ENCODE measurements around the gene ZNF804B. TPM values are rescaled to one million over a fixed set of nuclear protein-coding genes. Genes with fewer than 3 reads are reported as not detected.

Gene ZNF804B
- total RNA-seq, 1 experiment from 2014 or later = not detected

DNA sequence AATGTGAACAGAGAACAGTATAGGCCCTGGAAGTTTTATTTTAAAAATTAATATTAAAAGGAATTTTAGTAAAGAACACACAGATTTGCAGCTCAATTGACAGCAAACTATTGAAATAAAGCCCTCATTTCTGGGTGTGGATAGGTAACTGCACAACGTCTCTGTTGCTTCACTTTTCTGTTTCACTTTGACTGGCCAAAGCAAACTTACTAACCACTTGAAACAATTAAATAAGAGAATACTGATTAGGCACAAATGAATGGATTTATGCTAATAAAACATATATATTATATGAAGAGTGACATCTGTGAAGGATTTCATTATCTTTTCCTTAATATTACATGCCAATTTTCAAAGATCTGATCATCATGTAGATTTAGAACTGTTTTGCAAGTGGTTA lies 11.9 kb downstream of the ZNF804B start:
- H3K4me1 ChIP-seq (replicated peaks; ENCODE audit: insufficient read depth) = no peaks in the 10 kb centered on the region
- no peaks in the 10 kb centered on the region for H3K9me3 ChIP-seq (ENCODE audit: insufficient read depth, low read depth)
- H3K36me3 ChIP-seq (ENCODE audit: low read depth) = no peaks in the 10 kb centered on the region
- H4K20me1 ChIP-seq (ENCODE audit: insufficient read depth) = no peaks in the 10 kb centered on the region
- POLR2A ChIA-PET (ENCODE audit: unreplicated experiment) = no interaction called here
- no peaks in the 10 kb centered on the region for H3K27me3 ChIP-seq (ENCODE audit: insufficient read depth, low read depth)
- no peak overlapping the region for H3K4me3 ChIP-seq
- H3F3A ChIP-seq (ENCODE audit: insufficient read depth, low read depth) = no peaks in the 10 kb centered on the region
- H3K27ac ChIP-seq = no peak overlapping the region
- no peak for DNase-seq
- TF ChIP-seq, protein P1, sequence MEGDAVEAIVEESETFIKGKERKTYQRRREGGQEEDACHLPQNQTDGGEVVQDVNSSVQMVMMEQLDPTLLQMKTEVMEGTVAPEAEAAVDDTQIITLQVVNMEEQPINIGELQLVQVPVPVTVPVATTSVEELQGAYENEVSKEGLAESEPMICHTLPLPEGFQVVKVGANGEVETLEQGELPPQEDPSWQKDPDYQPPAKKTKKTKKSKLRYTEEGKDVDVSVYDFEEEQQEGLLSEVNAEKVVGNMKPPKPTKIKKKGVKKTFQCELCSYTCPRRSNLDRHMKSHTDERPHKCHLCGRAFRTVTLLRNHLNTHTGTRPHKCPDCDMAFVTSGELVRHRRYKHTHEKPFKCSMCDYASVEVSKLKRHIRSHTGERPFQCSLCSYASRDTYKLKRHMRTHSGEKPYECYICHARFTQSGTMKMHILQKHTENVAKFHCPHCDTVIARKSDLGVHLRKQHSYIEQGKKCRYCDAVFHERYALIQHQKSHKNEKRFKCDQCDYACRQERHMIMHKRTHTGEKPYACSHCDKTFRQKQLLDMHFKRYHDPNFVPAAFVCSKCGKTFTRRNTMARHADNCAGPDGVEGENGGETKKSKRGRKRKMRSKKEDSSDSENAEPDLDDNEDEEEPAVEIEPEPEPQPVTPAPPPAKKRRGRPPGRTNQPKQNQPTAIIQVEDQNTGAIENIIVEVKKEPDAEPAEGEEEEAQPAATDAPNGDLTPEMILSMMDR (conservative IDR thresholded peaks at IDR 0.05) = no peak
- TF ChIP-seq EZH2 (IDR thresholded peaks at IDR 0.05; ENCODE audit: low read depth) = no peak
- H3K4me2 ChIP-seq = no peak overlapping the region
- no TSS peak for BruUV-seq (replicated peaks)
- CTCF ChIA-PET = no interaction called here
- no peak overlapping the region for H2AFZ ChIP-seq
- H3K79me2 ChIP-seq (ENCODE audit: low read depth) = no peaks in the 10 kb centered on the region
- intact Hi-C loops (cut with micrococcal nuclease; ENCODE audit: unreplicated experiment) = no loop called here
- H3K9me2 ChIP-seq (ENCODE audit: insufficient read depth) = no peaks in the 10 kb centered on the region

- H3K4me2 ChIP-seq = no peak overlapping the region
- H3K4me1 ChIP-seq (replicated peaks; ENCODE audit: insufficient read depth) = no peaks in the 10 kb centered on the region
- no peaks in the 10 kb centered on the region for H3K79me2 ChIP-seq (ENCODE audit: low read depth)
- ChIA-PET CTCF (no interaction called here), POLR2A (ENCODE audit: unreplicated experiment) (no interaction called here)
- H3K27ac ChIP-seq = no peak overlapping the region
- H4K20me1 ChIP-seq (ENCODE audit: insufficient read depth) = no peaks in the 10 kb centered on the region
- H3F3A ChIP-seq (ENCODE audit: insufficient read depth, low read depth) = no peaks in the 10 kb centered on the region
- no peak overlapping the region for H3K4me3 ChIP-seq
- TF ChIP-seq, protein P1 (conservative IDR thresholded peaks at IDR 0.05) = no peak
- TF ChIP-seq EZH2 (IDR thresholded peaks at IDR 0.05; ENCODE audit: low read depth) = no peak
- intact Hi-C loops (cut with micrococcal nuclease; ENCODE audit: unreplicated experiment) = no loop called here
- DNase-seq = no peak
- no peak overlapping the region for H2AFZ ChIP-seq
- no peaks in the 10 kb centered on the region for H3K9me2 ChIP-seq (ENCODE audit: insufficient read depth)
- no peaks in the 10 kb centered on the region for H3K36me3 ChIP-seq (ENCODE audit: low read depth)
- no peaks in the 10 kb centered on the region for H3K27me3 ChIP-seq (ENCODE audit: insufficient read depth, low read depth)
- BruUV-seq (replicated peaks) = no TSS peak
- H3K9me3 ChIP-seq (ENCODE audit: insufficient read depth, low read depth) = no peaks in the 10 kb centered on the region
These were observed 13.3 kb downstream of the ZNF804B start for GRCh38 chr7:88772776-88773175.

DNA sequence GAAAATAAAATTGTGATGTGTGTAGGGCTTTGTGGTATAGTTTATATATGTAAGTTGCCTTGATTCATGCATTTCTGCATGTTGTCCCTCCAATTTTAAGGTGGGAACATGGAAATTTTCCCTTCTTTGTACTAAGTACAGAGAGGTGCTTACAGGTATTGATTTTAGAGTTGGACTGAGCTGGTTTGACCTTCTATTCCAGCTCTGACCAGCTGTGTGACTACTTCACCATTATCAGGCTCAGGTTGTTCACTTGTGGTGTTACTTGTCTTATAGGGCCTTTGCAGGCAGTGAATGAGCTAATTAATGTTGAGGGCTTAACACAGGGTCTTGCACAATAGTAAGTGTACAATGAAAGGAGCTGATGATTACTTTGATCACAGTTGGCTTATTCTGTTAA lies 16.3 kb downstream of the ZNF804B start:
- Histone ChIP-seq H3K27ac (no peak overlapping the region), H3K79me2 (ENCODE audit: low read depth) (no peaks in the 10 kb centered on the region), H3K4me3 (no peak overlapping the region), H3K9me2 (ENCODE audit: insufficient read depth) (no peaks in the 10 kb centered on the region), H3K27me3 (ENCODE audit: insufficient read depth, low read depth) (no peaks in the 10 kb centered on the region), H3K4me1 (replicated peaks; ENCODE audit: insufficient read depth) (no peaks in the 10 kb centered on the region), H2AFZ (no peak overlapping the region), H3K36me3 (ENCODE audit: low read depth) (no peaks in the 10 kb centered on the region), H3K9me3 (ENCODE audit: insufficient read depth, low read depth) (no peaks in the 10 kb centered on the region), H3K4me2 (no peak overlapping the region), H3F3A (ENCODE audit: insufficient read depth, low read depth) (no peaks in the 10 kb centered on the region), H4K20me1 (ENCODE audit: insufficient read depth) (no peaks in the 10 kb centered on the region)
- BruUV-seq (replicated peaks) = no TSS peak
- DNase-seq = no peak
- intact Hi-C loops (cut with micrococcal nuclease; ENCODE audit: unreplicated experiment) = no loop called here
- CTCF ChIA-PET = no interaction called here
- POLR2A ChIA-PET (ENCODE audit: unreplicated experiment) = no interaction called here
- TF ChIP-seq EZH2 (IDR thresholded peaks at IDR 0.05; ENCODE audit: low read depth) = no peak
- TF ChIP-seq, protein P1 (conservative IDR thresholded peaks at IDR 0.05) = no peak
